ENCODE results near the gene FGF8.
"Not testable (repeated sequence)": the region's sequence is repeated elsewhere in the genome, so short reads cannot be mapped to it uniquely, and the experiment has no call there.

FGF8 gene

DNA sequence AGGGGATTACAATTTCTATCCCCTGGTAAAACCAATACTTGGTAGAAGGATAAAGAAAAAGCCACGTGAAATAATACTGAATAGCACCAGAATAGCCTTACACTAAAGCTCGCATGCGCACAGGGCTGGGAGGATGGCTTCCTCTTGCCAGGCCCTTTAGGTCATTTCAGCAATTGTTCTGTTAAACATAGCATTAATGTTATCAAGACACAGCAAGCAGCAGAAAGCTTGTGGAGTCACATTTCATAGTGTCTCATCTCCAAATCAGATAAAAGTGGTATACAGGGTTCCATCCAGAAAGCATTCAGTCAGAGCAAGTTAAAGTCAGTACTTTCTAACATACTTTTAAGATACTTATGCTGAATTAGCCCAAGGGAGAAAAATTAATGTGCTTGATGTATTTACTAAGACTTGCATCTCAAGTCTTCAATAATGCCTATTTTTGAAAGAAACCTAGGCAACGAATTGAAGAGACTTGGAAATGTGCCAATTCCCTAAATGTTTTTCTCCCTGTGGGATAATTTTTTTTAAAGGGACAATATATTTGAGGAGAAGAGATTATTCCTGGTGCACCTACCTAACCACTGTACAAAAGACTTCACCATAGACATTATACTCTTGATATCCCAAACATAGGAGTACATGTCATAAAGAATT is 21.6 kb upstream of the FGF8 start:
- DNase-seq (ENCODE audit: extremely low spot score) = no peak
- CTCF ChIA-PET = interaction anchor here (0.9 to 3.7 kb wide), 4 partner anchors 14 to 195 kb away, joined by 3 to 38 read pairs (median 5); partner anchors contain the start of gene KCNIP2
- no peak for TF ChIP-seq CTCF (IDR thresholded peaks at IDR 0.05; ENCODE audit: control extremely low read depth, extremely low read depth, low read depth, missing control alignments)
- POLR2A ChIA-PET = interaction anchor here (0.6 kb wide), 1 partner anchor 596 kb away, joined by 7 read pairs; no protein-coding TSS in a partner anchor

- ChIA-PET CTCF (interaction anchor here (1.0 to 3.1 kb wide), 2 partner anchors 9 to 12 kb away, joined by 4 to 11 read pairs; partner anchors contain the start of gene NPM3), POLR2A (interaction anchor here (1.0 kb wide), 1 partner anchor 11 kb away, joined by 3 read pairs; no protein-coding TSS in a partner anchor)
- TF ChIP-seq CTCF (IDR thresholded peaks at IDR 0.05; ENCODE audit: control extremely low read depth, extremely low read depth, low read depth, missing control alignments) = no peak
- DNase-seq (ENCODE audit: extremely low spot score) = no peak
Observed at GRCh38 chr10:101793526-101793925, 17.6 kb upstream of the FGF8 start.

- no peak for DNase-seq (ENCODE audit: extremely low spot score)
- no peak for TF ChIP-seq CTCF (IDR thresholded peaks at IDR 0.05; ENCODE audit: control extremely low read depth, extremely low read depth, low read depth, missing control alignments)
- ChIA-PET CTCF (interaction anchor here (1.0 to 1.5 kb wide), 2 partner anchors 9 to 29 kb away, joined by 4 to 13 read pairs; partner anchors contain the start of gene OGA), POLR2A (no interaction called here)
Observed at GRCh38 chr10:101789686-101790085, 13.8 kb upstream of the FGF8 start.

- POLR2A ChIA-PET; DNase-seq (ENCODE audit: extremely low spot score): not testable (repeated sequence)
- CTCF ChIA-PET = interaction anchor here (1.5 kb wide), 1 partner anchor 8 kb away, joined by 13 read pairs; no protein-coding TSS in a partner anchor
Observed at GRCh38 chr10:101789231-101789630, 13.3 kb upstream of the FGF8 start.

- no peak for TF ChIP-seq CTCF (IDR thresholded peaks at IDR 0.05; ENCODE audit: control extremely low read depth, extremely low read depth, low read depth, missing control alignments)
- no peak for DNase-seq (ENCODE audit: extremely low spot score)
- CTCF ChIA-PET = interaction anchor here (10.7 kb wide), 1 partner anchor 180 kb away, joined by 331 read pairs; no protein-coding TSS in a partner anchor
- POLR2A ChIA-PET = no interaction called here
Observed at GRCh38 chr10:101785801-101786200, 9.9 kb upstream of the FGF8 start.

DNA sequence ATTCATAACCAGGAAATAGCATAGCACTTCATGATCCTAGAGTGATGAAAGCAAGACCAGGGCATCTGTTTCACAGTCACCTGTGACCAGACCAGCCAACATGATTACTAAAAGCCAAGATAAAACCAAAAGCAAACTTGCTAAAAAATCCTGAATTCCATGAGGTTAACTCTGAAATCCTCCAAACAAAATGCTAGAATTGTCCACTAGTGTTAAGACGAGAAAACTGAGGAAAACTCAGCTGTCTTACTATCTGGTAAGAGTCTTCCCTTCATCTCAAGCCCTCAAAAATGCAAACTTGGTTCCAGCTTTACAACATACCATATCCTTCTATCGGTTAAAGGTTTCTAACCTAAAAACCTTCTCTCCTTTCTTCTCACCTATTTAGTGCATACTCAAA is 8.6 kb upstream of the FGF8 start:
- TF ChIP-seq CTCF (IDR thresholded peaks at IDR 0.05; ENCODE audit: control extremely low read depth, extremely low read depth, low read depth, missing control alignments) = no peak
- ChIA-PET POLR2A (no interaction called here), CTCF (interaction anchor here (1.0 to 10.7 kb wide), 7 partner anchors 10 to 179 kb away, joined by 3 to 331 read pairs (median 7); no protein-coding TSS in a partner anchor)
- no peak for DNase-seq (ENCODE audit: extremely low spot score)

GRCh38 chr10:101783736-101784118 is 7.8 kb upstream of the FGF8 start:
- ChIA-PET POLR2A (no interaction called here), CTCF (interaction anchor here (1.1 to 10.7 kb wide), 9 partner anchors 11 to 289 kb away, joined by 3 to 331 read pairs (median 7); no protein-coding TSS in a partner anchor)
- no peak for TF ChIP-seq CTCF (IDR thresholded peaks at IDR 0.05; ENCODE audit: control extremely low read depth, extremely low read depth, low read depth, missing control alignments)
- no peak for DNase-seq (ENCODE audit: extremely low spot score)

Measured in GM10248 (cell line).